ENCODE data around the gene CASP14.
"Not testable (repeated sequence)": the region's sequence is repeated elsewhere in the genome, so short reads cannot be mapped to it uniquely, and the experiment has no call there.

Gene CASP14, protein sequence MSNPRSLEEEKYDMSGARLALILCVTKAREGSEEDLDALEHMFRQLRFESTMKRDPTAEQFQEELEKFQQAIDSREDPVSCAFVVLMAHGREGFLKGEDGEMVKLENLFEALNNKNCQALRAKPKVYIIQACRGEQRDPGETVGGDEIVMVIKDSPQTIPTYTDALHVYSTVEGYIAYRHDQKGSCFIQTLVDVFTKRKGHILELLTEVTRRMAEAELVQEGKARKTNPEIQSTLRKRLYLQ

GRCh38 chr19:15048885-15049541 lies at the start of gene CASP14:
TSS of gene CASP14 (plus strand) at chr19:15049480. CDS start at chr19:15052252, 2,772 bp downstream.
- no peak for DNase-seq (ENCODE audit: low read depth, low spot score)

DNA sequence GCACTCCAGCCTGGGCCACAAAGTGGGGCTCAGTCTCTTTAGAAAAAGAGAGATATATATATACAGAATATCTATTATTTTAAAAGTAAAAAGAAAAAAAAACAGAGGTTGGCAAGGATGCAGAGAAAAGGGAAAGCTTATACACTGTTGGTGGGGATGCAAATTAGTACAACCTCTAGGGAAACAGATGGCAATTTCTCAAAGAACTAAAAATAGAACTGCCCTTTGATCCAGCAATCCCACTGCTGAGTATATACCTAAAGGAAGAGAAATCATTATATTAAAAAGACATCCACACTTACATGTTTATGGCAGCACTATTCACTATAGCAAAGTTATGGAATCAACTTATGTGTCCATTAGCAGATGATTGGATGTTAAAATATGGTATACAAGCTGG lies 41.0 kb upstream of the CASP14 start:
- DNase-seq (ENCODE audit: low read depth, low spot score) = no peak

- peak; percentile 40 for DNase-seq (ENCODE audit: low read depth, low spot score)
Observed at GRCh38 chr19:15010501-15011300, 38.6 kb upstream of the CASP14 start.

DNA sequence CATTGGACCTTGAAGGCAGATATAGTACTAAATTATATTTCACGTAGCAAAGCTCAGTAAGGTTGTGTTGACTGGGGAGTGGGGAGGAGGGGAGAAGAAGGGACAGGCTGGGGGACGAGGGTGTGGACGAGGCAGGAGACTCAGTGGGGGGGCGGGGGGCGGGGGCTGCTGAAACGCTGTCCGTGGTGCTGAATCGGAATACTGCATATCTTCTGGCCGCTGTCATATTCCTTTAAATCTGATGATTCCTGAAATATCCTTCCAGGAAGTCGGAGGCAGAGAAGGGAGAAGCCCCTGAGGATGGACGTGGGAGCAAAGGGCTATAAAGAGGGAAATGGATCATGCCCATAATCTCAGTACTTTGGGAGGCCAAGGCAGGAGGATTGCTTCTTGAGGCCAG lies 34.7 kb upstream of the CASP14 start:
- DNase-seq (ENCODE audit: low read depth, low spot score) = no peak

DNA sequence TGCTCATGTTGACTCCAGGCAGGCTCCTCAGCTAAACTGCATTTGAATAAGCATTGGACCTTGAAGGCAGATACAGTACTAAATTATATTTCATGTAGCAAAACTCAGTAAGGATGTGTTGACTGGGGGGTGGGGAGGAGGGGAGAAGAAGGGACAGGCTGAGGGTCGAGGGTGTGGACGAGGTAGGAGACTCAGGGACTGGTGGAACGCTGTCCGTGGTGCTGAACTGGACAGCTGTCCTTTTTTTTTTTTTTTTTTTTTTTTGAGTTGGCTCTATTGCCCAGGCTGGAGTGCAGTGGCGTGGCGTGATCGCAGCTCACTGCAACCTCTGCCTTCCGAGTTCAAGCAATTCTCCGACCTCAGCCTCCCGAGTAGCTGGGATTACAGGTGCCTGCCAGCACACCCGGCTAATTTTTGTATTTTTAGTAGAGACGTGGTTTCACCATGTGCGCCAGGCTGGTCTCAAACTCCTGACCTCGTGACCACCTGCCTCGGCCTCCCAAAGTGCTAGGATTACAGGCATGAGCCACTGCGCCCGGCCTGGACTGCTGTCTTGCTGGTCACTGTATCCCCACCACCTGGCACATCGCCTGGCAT lies 33.2 kb upstream of the CASP14 start:
- no peak for DNase-seq (ENCODE audit: low read depth, low spot score)

GRCh38 chr19:15018836-15019235 lies 30.4 kb upstream of the CASP14 start:
- DNase-seq (ENCODE audit: low read depth, low spot score) = not testable (repeated sequence)

GRCh38 chr19:15021286-15022007 lies 27.8 kb upstream of the CASP14 start:
- no peak for DNase-seq (ENCODE audit: low read depth, low spot score)

DNA sequence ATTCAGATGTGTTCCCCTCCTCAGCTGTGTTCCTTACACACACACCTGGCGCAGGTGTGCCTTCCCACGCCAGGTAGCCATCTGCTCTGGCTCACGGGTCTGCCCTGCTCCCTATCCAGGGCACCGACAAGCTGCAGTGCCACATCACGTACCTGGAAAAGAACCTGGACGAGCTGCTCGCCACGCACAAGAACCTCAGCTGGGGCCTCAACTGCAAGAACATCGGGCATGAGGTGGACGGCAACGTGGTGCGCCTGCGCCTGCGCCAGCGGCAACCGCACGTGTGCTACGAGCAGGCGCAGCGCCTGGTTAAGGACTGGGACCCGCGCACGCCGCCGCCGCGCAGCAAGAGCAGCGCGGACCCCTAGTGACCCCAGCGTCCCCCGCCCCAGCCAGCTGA lies 26.5 kb upstream of the CASP14 start:
- DNase-seq (ENCODE audit: low read depth, low spot score) = no peak

DNA sequence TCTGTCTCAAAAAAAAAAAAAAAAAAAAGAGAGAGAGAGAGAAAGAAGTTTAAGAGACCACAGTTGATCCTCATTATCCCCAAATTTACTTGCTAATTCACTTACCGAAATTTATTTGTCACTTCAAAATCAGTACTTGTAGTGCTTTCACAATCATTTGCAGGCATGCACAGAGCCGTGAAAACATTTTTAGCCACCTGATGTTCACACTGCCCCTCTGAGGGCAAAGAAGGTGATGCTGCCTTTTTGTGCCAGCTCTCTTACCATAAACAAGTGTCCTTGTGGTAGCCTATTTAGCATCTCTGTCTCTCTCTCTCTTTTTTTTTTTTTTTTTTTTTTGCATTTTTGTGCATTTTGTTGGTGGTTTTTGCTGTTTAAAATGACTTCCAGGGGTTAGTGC lies 24.1 kb upstream of the CASP14 start:
- DNase-seq (ENCODE audit: low read depth, low spot score) = no peak

DNA sequence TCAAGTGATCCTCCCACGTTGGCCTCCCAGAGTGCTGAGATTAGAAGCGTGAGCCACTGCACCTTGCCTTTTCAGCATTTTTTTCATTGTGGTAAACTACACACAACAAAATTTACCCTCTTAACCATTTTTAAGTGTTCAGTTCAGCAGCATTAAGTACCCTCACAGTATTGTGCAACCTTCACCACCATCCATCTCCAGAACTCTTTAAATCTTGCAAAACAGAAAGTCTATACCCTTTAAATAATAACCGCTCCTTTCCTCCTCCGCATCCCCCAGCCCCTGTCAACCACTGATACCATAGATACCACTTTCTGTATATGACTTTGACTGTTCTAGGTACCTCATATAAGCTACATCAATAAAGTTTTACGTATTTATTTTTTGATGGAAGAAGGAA lies 20.8 kb upstream of the CASP14 start:
- no peak for DNase-seq (ENCODE audit: low read depth, low spot score)

- DNase-seq (ENCODE audit: low read depth, low spot score) = no peak
Observed at GRCh38 chr19:15031675-15032074, 17.6 kb upstream of the CASP14 start.

DNA sequence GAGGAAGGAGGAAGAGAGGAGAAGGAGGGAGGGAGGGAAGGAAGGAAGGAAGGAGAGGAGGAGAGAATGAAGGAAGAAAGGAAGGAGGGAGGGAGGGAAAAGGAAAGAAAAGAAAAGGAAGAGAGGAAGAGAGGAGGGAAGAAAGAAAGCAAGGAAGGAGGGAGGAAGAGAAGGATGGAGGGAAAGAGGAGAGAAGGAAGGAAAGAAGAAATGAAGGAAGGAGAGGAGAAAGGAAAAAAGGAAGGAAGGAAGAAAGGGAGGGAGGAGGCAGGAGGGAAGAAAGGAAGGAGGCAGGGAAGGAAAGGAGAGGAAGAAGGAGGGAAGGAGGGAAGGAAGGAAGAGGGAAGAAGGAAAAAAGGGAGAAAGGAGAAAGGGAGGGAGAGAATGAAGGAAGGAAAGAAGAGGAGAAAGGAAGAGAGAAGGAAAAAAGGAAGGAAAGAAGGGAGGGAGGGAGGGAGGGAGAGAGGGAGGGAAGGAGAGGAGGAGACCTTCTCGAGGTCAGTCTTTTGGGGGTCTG lies 13.4 kb upstream of the CASP14 start:
- DNase-seq (ENCODE audit: low read depth, low spot score) = no peak

- DNase-seq (ENCODE audit: low read depth, low spot score) = no peak
Observed at GRCh38 chr19:15037586-15037985, 11.7 kb upstream of the CASP14 start.

DNA sequence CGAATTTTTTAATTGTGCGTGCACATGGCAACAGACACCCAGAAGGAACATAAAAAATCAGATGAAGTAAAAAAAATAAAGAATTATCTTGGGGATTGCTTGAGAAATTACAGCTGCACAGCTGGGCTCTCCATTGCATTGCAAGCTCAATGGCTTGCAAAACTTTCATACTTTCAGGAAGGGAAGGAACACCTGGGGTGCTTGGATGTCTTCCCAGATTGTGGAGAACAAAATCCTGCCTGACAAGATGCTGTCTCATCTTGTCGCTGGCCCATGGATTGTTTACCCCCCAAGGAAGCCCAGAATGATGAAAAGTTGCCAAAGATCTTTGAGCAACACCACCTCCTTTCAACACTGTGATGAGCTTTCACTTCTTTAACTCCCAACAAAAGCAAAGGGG lies 11.0 kb upstream of the CASP14 start:
- no peak for DNase-seq (ENCODE audit: low read depth, low spot score)

GRCh38 chr19:15042003-15042402 lies 7.3 kb upstream of the CASP14 start:
- DNase-seq (ENCODE audit: low read depth, low spot score) = no peak

DNA sequence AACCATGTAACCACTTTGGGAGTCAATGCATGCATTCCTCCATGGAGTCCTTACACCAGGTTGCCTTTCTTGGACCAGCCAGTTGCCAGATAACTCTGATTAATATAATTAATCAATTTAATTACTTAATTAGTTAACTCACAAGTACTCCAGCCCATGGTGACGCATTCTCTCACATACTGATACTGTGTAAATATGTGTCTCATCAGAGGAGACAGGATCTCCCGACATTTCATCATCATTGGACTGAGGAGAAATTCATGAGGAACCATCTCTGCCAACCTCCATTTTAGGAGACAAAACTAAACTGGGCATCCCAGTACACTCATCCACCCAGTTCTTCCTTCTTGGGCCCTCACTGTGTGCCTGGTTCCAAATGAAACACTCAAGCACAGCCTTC lies 6.5 kb upstream of the CASP14 start:
- no peak for DNase-seq (ENCODE audit: low read depth, low spot score)

GRCh38 chr19:15045506-15045905 lies 3.8 kb upstream of the CASP14 start:
- DNase-seq (ENCODE audit: low read depth, low spot score) = no peak

- DNase-seq (ENCODE audit: low read depth, low spot score) = no peak
Observed at GRCh38 chr19:15047680-15048079, 1.6 kb upstream of the CASP14 start.

DNA sequence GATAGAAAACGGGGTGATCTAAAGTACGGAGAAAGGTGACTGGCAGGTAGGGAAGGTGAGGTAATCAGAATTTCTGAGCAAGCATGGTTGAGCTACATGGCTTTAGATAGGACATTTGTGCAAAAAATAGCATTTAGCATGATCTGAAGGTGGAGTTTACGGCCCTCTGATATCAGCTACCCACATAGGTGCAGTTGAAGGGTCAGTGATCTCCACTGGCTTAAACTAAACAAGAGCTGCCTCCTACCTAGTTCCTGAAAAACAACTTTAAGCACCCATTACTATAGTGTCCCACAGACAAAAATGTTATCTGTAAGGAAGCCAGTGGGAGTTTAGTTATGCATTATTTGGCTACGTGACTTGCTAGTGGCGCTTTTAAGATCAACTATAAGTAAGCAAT lies 1.2 kb upstream of the CASP14 start:
- DNase-seq (ENCODE audit: low read depth, low spot score) = no peak

DNA sequence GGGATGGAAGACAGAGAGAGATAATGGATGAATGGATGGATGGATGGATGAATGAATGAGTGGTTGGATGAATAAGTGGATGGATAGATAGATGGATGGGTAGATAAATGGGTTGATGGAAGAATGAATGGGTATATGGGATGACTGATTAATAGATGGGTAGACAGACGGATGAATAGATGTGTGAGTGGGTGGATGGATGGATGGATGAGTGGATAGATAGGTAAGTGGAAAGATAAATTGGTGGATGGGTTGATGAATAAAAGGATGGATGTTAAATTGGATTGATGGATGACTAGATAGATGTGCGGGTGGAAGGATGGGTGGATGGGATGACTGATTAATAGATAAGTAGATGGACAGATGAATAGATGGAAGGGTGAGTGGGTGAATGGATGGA lies 1.4 kb downstream of the CASP14 start:
- no peak for DNase-seq (ENCODE audit: low read depth, low spot score)

GRCh38 chr19:15062036-15062435 lies 12.8 kb downstream of the CASP14 start:
- DNase-seq (ENCODE audit: low read depth, low spot score) = no peak

Measured in iPS DF 19.7 (cell line).